NK-92 (cell line): ENCODE results near the gene CNKSR1.
"Not testable (repeated sequence)": the region's sequence is repeated elsewhere in the genome, so short reads cannot be mapped to it uniquely, and the experiment has no call there.

Experiments used
- DNase-seq: peaks from one replicate; lab custom pipeline; 2025; ENCODE audit not compliant: unreplicated experiment; lab: John Stamatoyannopoulos, UW

The CNKSR1 gene

DNA sequence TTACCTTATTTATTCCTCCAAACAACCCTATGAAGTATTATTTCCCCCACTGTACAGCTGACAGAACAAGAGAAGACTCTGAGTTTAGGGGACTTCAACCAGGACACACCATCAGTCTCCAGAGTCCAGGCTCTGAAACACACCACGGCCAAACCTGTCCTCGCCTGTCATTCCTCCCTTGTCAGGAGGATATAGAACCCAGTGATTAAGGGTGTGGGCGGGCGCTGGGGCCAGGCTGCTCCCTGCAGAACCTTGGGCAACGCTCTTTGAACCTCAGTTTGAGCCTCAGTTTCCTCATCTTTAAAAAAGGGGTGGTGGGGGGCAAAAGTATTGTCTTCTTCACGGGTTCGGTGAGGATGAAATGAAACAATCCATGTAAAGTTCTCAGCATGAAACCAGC lies 47.3 kb downstream of the CNKSR1 start:
- DNase-seq, result no peak

DNA sequence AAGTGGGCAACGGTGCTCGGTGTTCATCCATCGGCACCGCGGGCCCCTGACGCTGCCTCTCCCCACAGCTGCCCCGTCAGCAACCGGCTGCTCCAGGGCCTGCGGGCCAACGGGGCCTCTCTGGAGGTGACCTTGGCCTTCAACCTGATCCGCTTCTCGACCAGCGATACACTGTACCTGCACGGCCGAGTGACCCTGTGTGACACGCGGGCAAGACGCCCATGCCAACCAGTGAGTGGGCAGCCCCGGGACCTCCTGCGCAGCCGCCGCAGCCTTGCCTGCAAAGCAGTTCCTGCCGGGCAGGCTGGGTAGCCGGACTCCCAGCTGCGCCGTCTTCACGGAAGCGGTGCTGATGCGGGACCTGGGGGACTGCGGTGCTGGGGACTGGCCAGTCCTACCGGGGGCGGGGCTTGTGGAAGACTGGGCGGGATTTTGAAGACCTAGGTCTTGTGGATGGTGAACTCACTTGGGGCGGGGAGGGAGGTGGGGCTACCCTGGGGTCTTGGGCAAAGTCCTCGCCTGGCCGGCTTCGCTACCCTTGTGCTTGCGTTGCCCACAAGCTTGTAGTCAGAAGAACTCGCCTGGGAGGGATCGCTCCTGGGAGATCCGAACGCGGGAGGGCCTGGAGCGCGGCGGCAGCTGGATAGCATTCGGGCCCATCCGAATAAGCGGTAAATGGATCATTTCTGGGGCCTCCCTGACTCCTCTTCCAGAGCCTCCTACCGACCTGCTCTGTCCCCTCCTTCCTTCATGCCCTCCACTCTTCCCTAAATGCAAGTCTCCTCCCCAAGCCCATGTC lies 47.9 kb downstream of the CNKSR1 start:
- DNase-seq, result no peak

DNA sequence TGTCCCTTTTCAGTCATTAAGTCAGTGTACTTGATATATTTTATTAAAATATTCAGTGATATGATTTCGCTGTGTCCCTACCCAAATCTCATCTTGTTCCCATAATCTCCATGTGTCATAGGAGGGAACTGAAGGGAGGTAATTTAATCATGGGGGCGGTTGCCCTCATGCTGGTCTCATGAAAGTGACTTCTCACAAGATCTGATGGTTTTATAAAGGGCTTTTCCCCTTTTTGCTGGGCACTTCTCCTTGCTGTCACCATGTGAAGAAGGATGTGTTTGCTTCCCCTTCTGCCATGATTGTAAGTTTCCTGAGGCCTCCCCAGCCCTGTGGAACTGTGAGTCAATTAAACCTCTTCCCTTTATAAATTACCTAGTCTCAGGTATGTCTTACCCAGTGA lies 53.4 kb downstream of the CNKSR1 start:
- not testable (repeated sequence) for DNase-seq

DNA sequence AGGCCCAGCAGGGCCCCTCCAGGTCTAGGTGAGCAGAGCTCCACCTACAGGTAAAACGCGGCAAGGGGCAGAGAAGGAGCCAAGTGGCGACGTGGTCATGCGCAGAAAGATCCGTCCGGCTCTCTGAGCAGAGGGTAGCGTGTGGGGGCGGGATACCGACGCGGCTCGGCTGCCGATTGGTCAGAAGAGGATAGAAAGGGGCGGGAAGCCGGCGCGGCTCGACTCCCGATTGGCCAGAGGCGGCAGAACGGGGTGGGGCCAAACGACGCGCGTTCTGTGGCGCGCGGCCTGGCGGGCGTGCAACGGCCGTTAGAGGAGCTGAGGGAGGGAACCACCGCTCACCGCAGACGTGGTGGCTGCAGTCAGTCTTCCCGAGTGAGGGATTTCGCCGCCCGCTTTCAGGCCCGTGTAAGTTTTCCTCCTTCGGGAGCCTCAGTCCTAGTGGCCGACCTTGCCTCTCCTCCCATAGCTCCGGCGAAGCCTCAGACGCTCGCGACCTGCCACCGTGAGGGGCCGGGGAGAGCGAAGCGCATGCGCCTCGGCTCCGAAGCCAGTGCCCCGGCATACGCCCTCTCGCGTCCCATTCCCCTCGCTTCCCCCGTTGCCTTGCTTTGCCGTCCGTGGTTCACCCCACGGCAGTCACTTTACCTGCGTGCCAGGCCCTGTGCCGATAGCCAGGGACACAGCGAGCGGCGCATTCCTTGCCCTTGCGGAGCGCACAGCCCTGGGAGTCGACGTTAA lies 56.8 kb downstream of the CNKSR1 start, which contains the start of gene CEP85:
TSS of gene CEP85 (plus strand) at position 298 of the 741 bp plus-strand sequence. CDS start 5,584 bp downstream, outside the sequence.
- DNase-seq, result peak; percentile 86

DNA sequence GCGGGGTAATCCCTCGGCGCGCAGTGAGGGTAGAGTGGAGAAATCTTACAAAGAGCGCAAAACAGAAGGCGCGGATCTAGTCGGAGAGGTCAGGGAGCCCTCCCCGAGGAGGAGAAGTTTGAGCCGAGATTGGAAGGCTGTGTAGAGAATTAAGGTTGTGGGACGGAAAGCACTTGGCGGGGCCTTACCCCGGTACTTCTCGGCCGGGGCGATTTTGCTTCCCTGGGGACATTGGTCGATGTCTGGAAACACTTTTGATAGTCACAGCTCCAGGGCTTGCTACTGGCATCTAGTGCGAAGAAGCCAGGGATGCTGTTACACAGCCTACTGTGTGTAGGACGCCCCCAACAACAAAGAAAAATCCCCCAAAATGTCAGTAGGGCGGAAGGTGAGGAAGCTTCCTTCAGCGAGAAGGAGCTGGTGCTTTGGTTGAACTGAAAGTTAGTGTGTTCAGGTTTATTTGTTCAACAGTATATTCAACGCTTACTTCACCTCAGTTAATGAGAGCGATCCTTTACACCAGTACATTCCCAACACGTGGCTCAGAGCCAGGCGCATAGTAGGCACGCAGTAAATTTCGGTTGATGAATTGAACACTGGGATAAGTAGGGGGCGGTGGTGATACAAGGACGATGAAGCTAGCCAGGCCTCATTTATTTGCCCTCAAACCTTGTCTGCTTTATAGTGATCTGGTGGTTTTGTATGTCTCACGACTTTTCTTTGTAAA lies 57.5 kb downstream of the CNKSR1 start:
- DNase-seq, result no peak

DNA sequence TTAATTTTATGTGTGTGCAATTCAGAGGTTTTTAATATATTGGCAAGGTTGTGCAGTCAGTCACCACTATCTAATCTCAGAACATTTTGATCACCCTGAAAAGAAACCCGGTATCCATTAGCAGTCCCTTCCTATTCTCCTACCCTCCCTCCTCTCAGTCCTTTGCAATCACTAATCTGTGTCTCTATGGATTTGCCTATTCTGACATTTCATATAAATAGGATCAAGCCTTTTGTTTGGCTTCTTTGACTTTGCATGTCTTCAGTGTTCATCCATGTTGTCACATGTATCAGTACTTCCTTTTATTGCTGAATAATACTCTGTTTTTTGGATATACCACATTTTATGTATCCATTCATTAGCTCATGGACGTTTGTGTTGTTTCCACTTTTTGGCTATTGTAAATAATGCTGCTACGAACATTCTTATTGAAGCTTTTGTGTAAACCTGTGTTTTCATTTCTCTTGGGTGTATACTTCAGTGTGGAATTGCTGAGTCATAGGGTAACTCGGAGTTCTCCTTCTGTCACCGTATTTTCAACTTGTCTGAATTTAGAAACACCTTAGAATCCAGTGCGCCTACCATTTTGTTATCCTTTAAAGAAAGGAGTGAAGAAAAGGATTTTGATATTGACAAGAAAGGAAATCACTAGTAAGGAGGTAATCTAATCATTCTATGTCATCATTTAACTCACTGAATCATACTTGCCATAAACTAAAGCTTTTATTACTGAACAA lies 60.1 kb downstream of the CNKSR1 start:
- no peak for DNase-seq
